Ovary (tissue), 3 donors: Measurements from ENCODE around the gene FALEC.

Source experiments
- CTCF ChIP-seq, 3 donors: fragments of 450-650 bp in 2 of 3; fragments of 200-600 bp in 1 of 3; IDR thresholded peaks; one replicate each; pipeline versions ENCODE4 v1.5.1 to v1.8.0; 2016 to 2022; ENCODE audit warnings: antibody characterized with exemption in 3 of 3, mild to moderate bottlenecking in 1 of 3
- POLR2A ChIP-seq: fragments of 450-650 bp; IDR thresholded peaks from one replicate; pipeline ENCODE4 v1.6.1; 2017; ENCODE audit warnings: antibody characterized with exemption, mild to moderate bottlenecking, moderate library complexity
- donor health status: DM: no; HTN: no; CAD: no.

GRCh38 chr1:150484431-150484830 is 31.1 kb upstream of the FALEC start:
- TF ChIP-seq POLR2A (no peak), CTCF (IDR thresholded peaks at IDR 0.05) (no peak)
